Memory B cell (primary cell): ENCODE data around the gene CBX8.
A peak's percentile ranks its signal among the peaks of the same experiment; 100 is the strongest.
"Not testable (repeated sequence)": the region's sequence is repeated elsewhere in the genome, so short reads cannot be mapped to it uniquely, and the experiment has no call there.

Experiments used
- ATAC-seq: fragments of 150-1000 bp; cut with Tn5 transposase; 2 replicates; pipeline ENCODE4 v1.10.0; 2021; ENCODE audit warnings: low read depth, mild to moderate bottlenecking, moderate library complexity
- DNase-seq, 2 donors: peaks; one replicate each; pipeline ENCODE4 v3.0.0; 2022; ENCODE audit warnings: low spot score in 2 of 2
- H3K27ac Mint-ChIP-seq: one replicate; pipeline ENCODE4 v1.8.0; 2022; ENCODE audit warnings: mild to moderate bottlenecking, moderate library complexity, mixed read lengths
- H3K27me3 Mint-ChIP-seq: one replicate; pipeline ENCODE4 v1.8.0; 2022; ENCODE audit warnings: mixed read lengths
- H3K36me3 Mint-ChIP-seq: one replicate; pipeline ENCODE4 v1.8.0; 2022; ENCODE audit warnings: mild to moderate bottlenecking, mixed read lengths
- H3K4me1 Mint-ChIP-seq: one replicate; pipeline ENCODE4 v1.8.0; 2022; ENCODE audit warnings: mixed read lengths
- H3K4me3 Mint-ChIP-seq: one replicate; pipeline ENCODE4 v1.8.0; 2022; ENCODE audit warnings: mild to moderate bottlenecking, moderate library complexity, mixed read lengths
- H3K9me3 Mint-ChIP-seq: one replicate; pipeline ENCODE4 v1.8.0; 2022; ENCODE audit warnings: mixed read lengths

Gene CBX8

DNA sequence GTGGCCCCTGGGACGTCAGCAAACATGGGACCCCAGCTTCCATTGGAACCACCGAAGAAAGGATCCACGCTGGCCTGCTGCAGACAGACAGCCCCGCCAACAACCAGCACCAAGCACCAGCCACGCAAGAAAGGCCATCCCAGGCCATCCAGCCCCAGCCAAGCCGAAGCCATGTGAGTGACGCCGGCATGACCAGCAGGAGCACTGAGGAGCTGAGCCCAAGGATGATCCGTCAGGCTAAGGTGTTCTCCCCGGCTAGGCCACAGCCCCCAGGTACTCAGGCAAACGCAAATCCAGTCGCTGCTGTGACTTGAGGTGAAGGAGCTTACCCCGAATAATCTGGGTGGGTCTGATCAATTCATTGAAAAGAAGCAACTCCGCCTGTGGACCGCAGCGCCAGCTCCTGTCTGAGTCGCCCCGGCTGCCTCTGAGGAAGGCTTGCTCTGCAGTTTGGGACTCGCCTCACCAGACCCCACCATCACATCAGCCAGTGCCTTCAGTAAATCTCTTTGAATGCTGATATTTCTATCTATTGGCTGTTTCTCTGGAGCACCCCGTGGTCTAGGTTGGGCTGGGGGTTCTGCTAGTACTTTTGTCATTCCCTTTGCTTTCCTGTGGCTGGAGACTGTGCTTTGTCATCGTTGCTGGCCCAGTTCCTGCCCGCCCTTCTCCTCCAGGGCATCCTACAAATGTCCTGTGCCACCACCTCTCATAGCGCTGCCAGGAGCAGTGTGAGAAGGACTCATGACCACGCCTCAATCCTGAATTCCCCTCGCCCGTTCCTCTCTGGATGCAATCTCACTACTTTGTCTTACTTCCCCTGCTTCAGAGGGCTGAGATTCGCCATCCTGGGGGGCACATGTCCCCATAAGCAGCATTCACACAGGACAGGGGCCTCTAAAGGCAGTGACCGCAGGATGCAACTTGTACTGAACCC is 27.0 kb downstream of the CBX8 start:
- DNase-seq = no peak
- no peaks in the 10 kb centered on the region for H3K4me1 Mint-ChIP-seq
- peaks cover 7% of the 10 kb centered on the region for H3K9me3 Mint-ChIP-seq
- no peak for ATAC-seq
- peaks cover 4% of the 10 kb centered on the region for H3K36me3 Mint-ChIP-seq
- peaks cover 17% of the 10 kb centered on the region for H3K27me3 Mint-ChIP-seq
- no peak overlapping the region for H3K4me3 Mint-ChIP-seq
- H3K27ac Mint-ChIP-seq = no peak overlapping the region

GRCh38 chr17:79765708-79766107 is 31.2 kb downstream of the CBX8 start:
- ATAC-seq = no peak
- H3K9me3 Mint-ChIP-seq = peaks cover 7% of the 10 kb centered on the region
- H3K4me1 Mint-ChIP-seq = no peaks in the 10 kb centered on the region
- H3K27ac Mint-ChIP-seq = no peak overlapping the region
- peaks cover 11% of the 10 kb centered on the region for H3K27me3 Mint-ChIP-seq
- H3K36me3 Mint-ChIP-seq = peaks cover 4% of the 10 kb centered on the region
- no peak for DNase-seq
- no peak overlapping the region for H3K4me3 Mint-ChIP-seq

DNA sequence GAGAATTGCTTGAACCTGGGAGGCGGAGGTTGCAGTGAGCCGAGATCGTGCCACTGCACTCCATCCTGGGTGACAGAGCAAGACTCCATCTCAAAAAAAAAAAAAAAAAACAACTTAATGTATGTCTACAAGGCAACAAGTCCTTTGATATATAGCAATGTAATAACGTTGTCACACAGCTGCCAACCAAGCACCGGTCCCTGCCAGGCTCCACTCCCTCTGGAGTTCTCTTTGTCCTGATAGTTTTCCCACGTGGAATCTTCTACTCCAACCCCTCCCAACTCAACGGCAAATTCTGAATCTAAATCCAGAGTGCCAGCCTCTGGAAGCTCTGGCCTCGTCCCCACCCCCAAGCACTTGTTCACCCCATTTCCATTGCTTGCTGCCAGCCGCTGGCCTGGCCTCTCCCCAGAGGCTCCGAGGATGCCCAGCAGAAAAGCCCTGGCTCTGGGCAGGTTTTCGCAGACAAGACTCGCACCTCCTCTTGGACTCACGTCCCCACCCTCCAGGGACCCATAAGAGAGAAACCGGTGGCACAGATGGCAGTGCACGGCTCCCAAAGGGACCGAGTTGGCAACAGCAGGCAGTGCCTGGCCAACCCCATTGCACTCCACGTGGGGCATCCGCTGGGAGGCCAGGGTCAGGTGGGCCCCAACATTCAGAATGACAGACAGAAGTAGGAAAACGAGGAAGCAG is 34.8 kb downstream of the CBX8 start:
- H3K9me3 Mint-ChIP-seq = no peaks in the 10 kb centered on the region
- no peak for DNase-seq
- ATAC-seq = no peak
- H3K27ac Mint-ChIP-seq = no peak overlapping the region
- H3K36me3 Mint-ChIP-seq = no peaks in the 10 kb centered on the region
- H3K4me3 Mint-ChIP-seq = no peak overlapping the region
- peaks cover 8% of the 10 kb centered on the region for H3K27me3 Mint-ChIP-seq
- H3K4me1 Mint-ChIP-seq = no peaks in the 10 kb centered on the region

DNA sequence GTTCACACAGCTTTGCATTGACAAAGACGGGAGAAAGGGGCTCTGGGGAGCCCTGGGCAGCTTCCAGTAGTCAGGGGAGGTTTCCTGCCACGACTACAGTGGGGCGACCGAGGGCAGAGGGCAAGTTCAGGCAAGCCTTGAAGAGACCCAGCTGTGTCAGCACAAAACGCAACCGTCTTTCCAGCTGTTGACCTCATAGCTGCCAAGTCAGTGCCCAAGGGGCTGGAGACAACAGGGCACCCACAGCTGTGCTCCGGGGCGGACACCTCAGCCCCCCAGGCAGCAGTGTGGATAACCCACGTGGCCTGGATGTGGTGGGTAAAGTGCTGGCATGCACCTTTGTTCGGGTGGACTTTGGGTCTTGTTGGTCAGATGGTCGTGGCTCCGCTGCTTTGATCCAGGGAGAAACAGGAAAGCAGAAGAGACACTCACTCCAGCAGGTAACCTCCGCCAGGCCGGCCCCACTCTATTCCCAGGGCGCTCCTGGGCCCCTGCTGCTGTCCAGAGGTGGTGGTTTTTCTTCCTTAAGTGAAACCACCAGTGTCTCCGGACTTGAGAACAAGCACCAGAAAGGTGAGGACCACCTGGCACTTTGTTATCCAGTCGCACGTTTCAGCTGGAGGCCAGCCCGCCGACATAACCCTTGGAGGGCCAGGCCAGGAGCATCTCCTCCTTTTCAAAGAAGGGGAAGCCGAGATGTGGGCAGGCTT is 36.5 kb downstream of the CBX8 start:
- no peaks in the 10 kb centered on the region for H3K36me3 Mint-ChIP-seq
- no peak for DNase-seq
- no peak overlapping the region for H3K27ac Mint-ChIP-seq
- H3K9me3 Mint-ChIP-seq = no peaks in the 10 kb centered on the region
- no peak for ATAC-seq
- H3K27me3 Mint-ChIP-seq = peaks cover 11% of the 10 kb centered on the region
- no peaks in the 10 kb centered on the region for H3K4me1 Mint-ChIP-seq
- no peak overlapping the region for H3K4me3 Mint-ChIP-seq

DNA sequence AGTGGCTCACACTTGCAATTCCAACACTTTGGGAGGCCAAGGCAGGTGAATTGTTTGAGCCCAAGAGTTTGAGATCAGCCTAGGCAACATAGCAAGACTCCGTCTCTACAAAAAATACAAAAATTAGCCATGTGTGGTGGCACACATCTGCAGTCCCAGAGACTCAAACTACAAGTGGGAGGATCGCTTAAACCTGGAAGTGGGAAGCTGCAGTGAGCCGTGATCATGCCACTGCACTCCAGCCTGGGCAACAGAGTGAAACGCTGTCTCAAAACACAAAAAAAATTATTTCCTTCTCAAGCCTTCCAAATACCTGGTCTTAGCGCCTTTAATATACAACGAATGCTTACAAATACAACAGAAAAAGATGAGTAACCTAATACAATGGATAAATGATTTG is 38.6 kb downstream of the CBX8 start:
- no peak overlapping the region for H3K27ac Mint-ChIP-seq
- H3K27me3 Mint-ChIP-seq = peaks cover 14% of the 10 kb centered on the region
- H3K4me3 Mint-ChIP-seq = no peak overlapping the region
- H3K36me3 Mint-ChIP-seq = no peaks in the 10 kb centered on the region
- DNase-seq = no peak
- no peaks in the 10 kb centered on the region for H3K9me3 Mint-ChIP-seq
- H3K4me1 Mint-ChIP-seq = no peaks in the 10 kb centered on the region
- ATAC-seq = no peak

DNA sequence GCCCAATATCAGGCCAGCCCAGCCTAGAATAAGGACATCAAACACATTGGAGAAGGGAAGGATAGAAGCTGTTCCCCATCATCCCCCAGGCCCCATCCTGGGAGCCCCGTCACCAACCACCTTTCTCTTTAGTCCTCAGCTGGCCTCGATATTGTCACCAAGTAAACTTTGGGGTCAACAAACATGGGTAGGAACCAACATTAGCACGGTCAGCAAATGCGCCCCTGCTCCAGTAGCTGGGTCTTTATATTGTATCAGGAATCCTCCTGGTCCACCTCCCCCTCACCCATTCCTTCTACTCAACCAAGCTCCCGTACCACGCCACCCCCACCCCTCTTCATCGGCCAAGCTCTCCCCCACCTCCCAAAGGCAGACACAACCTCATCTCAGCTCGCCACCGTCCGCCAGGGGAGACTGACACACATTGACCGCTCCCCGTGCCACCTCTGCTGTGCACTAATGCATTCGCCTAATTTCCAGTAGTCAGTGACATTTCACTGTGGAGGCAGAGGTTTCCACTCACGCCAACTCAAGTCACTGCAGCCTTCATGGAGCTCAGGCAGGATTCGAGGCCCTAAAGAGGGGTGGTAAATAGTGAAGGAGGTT is 39.6 kb downstream of the CBX8 start:
- ATAC-seq = no peak
- H3K9me3 Mint-ChIP-seq = no peaks in the 10 kb centered on the region
- no peak overlapping the region for H3K27ac Mint-ChIP-seq
- H3K4me1 Mint-ChIP-seq = no peaks in the 10 kb centered on the region
- no peaks in the 10 kb centered on the region for H3K36me3 Mint-ChIP-seq
- no peak overlapping the region for H3K4me3 Mint-ChIP-seq
- DNase-seq = no peak
- peaks cover 14% of the 10 kb centered on the region for H3K27me3 Mint-ChIP-seq

- Mint-ChIP-seq H3K27me3 (peaks cover 17% of the 10 kb centered on the region), H3K36me3 (no peaks in the 10 kb centered on the region), H3K4me3 (no peak overlapping the region), H3K27ac (no peak overlapping the region), H3K4me1 (no peaks in the 10 kb centered on the region), H3K9me3 (no peaks in the 10 kb centered on the region)
- no peak for ATAC-seq
- DNase-seq = no peak
Measured at GRCh38 chr17:79755591-79755990, 41.3 kb downstream of the CBX8 start.

DNA sequence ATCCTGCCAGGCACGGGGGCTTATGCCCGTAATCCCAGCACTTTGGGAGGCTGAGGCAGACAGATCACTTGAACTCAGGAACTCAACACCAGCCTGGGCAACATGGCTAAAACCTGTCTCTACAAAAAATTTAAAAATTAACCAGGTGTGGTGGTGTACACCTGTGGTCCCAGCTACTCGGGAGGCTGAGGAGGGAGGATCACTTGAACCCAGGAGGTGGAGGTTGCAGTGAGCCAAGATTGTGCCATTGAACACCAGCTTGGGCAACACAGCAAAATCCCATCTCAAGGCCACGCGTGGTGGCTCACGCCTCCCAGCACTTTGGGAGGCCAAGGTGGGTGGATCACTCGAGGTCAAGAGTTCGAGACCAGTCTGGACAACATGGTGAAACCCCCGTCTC is 42.0 kb downstream of the CBX8 start:
- H3K9me3 Mint-ChIP-seq, H3K27ac Mint-ChIP-seq, H3K4me3 Mint-ChIP-seq, ATAC-seq, H3K36me3 Mint-ChIP-seq, DNase-seq, H3K4me1 Mint-ChIP-seq: not testable (repeated sequence)
- peaks cover 16% of the 10 kb centered on the region for H3K27me3 Mint-ChIP-seq

DNA sequence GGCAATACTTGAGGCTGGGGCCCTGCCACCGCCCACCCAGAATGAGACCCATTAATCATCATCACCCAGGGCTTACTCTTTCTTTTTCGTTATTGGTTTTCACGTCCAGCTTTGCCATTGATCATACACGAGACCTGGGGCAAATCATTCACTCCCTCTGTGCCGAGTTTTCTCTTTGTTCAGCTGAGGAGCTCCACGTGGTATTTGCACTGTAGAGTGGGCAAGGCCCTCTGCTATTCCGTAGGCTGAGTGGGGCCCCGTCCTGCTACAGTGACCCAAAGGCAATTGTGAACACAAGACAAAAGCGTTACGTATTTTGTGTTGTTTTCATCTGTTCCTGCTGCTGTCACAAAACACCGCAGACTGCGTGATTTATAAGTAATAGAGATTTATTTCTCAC is 42.5 kb downstream of the CBX8 start:
- Mint-ChIP-seq H3K9me3 (no peaks in the 10 kb centered on the region), H3K4me3 (no peak overlapping the region), H3K36me3 (no peaks in the 10 kb centered on the region), H3K27me3 (peaks cover 16% of the 10 kb centered on the region), H3K27ac (no peak overlapping the region), H3K4me1 (no peaks in the 10 kb centered on the region)
- DNase-seq = no peak
- no peak for ATAC-seq

DNA sequence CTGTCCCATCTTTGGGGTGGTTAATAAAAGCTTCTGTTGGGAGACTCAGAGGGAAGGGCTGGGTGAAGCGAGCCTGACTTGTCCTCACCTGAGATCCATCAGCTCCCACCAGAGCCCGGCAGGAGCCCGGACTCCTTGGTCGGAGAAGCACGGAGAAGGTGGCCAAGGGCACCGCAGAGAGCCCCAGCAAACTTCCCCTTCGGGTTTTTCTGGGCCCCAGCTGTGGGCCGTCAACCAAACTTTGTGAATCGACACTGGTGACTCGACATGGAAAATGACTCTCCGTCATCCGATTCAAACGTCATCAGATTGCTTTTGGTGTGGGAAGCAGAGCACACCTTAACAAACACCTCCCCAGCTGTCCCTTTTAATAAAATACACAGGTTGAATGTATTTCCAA is 44.7 kb downstream of the CBX8 start:
- Mint-ChIP-seq H3K4me3 (no peak overlapping the region), H3K27me3 (peaks cover 15% of the 10 kb centered on the region), H3K36me3 (no peaks in the 10 kb centered on the region), H3K27ac (no peak overlapping the region), H3K4me1 (peaks cover 4% of the 10 kb centered on the region), H3K9me3 (no peaks in the 10 kb centered on the region)
- DNase-seq (no peak), ATAC-seq (peak; percentile 66)

- ATAC-seq = no peak
- peaks cover 16% of the 10 kb centered on the region for H3K27me3 Mint-ChIP-seq
Measured at GRCh38 chr17:79750650-79751545, 46.0 kb downstream of the CBX8 start.

GRCh38 chr17:79749958-79750357 is 46.9 kb downstream of the CBX8 start:
- H3K4me3 Mint-ChIP-seq = no peak overlapping the region
- DNase-seq (no peak), ATAC-seq (no peak)
- peaks cover 23% of the 10 kb centered on the region for H3K27me3 Mint-ChIP-seq
- no peaks in the 10 kb centered on the region for H3K36me3 Mint-ChIP-seq
- H3K9me3 Mint-ChIP-seq = no peaks in the 10 kb centered on the region
- H3K4me1 Mint-ChIP-seq = peaks cover 4% of the 10 kb centered on the region
- no peak overlapping the region for H3K27ac Mint-ChIP-seq

More at GRCh38 chr17:79750650-79751545, 46.0 kb downstream of the CBX8 start:
- peaks cover 4% of the 10 kb centered on the region for H3K4me1 Mint-ChIP-seq
- DNase-seq = no peak
- no peak overlapping the region for H3K27ac Mint-ChIP-seq
- H3K4me3 Mint-ChIP-seq = peak overlapping the region; percentile 14
- no peaks in the 10 kb centered on the region for H3K9me3 Mint-ChIP-seq
- H3K36me3 Mint-ChIP-seq = no peaks in the 10 kb centered on the region

- Mint-ChIP-seq H3K4me3 (no peak overlapping the region), H3K27ac (no peak overlapping the region), H3K36me3 (no peaks in the 10 kb centered on the region), H3K9me3 (no peaks in the 10 kb centered on the region), H3K27me3 (peaks cover 21% of the 10 kb centered on the region), H3K4me1 (peaks cover 4% of the 10 kb centered on the region)
- no peak for DNase-seq
- no peak for ATAC-seq
Measured at GRCh38 chr17:79749156-79749815, 47.6 kb downstream of the CBX8 start.
